Kidney (tissue), 14 donors: ENCODE data around the gene CCDC9. TPM values are rescaled to one million over a fixed set of nuclear protein-coding genes. Genes with fewer than 3 reads are reported as not detected.

Source experiments
- DNase-seq, 5 donors: peaks; one replicate each; pipeline ENCODE4 v3.0.0-alpha.2; 2013 to 2020
- FAIRE-seq: peaks from 2 replicates; lab custom pipeline; 2012; peaks lifted over from hg19 to GRCh38; lab: Jason Lieb, UNC
- H3K27ac ChIP-seq, 2 donors: one replicate each; pipeline ENCODE4 v1.7.0; 2013; ENCODE audit warnings: low read depth in 2 of 2, low read length in 2 of 2, inconsistent platforms in 1 of 2
- H3K27me3 ChIP-seq: one replicate; pipeline ENCODE4 v1.7.1; 2013; ENCODE audit warnings: low read length, inconsistent platforms; ENCODE audit not compliant: control insufficient read depth, insufficient read depth
- H3K36me3 ChIP-seq, 3 donors: one replicate each; pipeline versions ENCODE4 v1.7.0 to v1.7.1; 2013; ENCODE audit warnings: low read length in 3 of 3, control low read depth in 1 of 3, inconsistent platforms in 1 of 3; ENCODE audit not compliant: insufficient read depth in 3 of 3, control insufficient read depth in 2 of 3
- H3K4me1 ChIP-seq, 3 donors: one replicate each; pipeline versions ENCODE4 v1.7.0 to v1.7.1; 2013; ENCODE audit warnings: low read length in 3 of 3, inconsistent platforms in 1 of 3, low read depth in 1 of 3; ENCODE audit not compliant: control insufficient read depth in 2 of 3, insufficient read depth in 2 of 3
- H3K4me3 ChIP-seq, 3 donors: one replicate each; pipeline versions ENCODE4 v1.7.0 to v1.8.1; 2013; ENCODE audit warnings: low read length in 3 of 3, control low read depth in 1 of 3, inconsistent platforms in 1 of 3
- H3K9ac ChIP-seq, 3 donors: one replicate each; pipeline versions ENCODE4 v1.7.0 to v1.7.1; 2013; ENCODE audit warnings: low read length in 3 of 3, control low read depth in 1 of 3, inconsistent platforms in 1 of 3
- H3K9me3 ChIP-seq, 3 donors: one replicate each; pipeline versions ENCODE4 v1.7.0 to v1.7.1; 2013; ENCODE audit warnings: low read length in 3 of 3, control low read depth in 1 of 3, inconsistent platforms in 1 of 3; ENCODE audit not compliant: control insufficient read depth in 2 of 3, insufficient read depth in 1 of 3
- CTCF ChIP-seq: IDR thresholded peaks from 3 replicates; pipeline ENCODE4 v1.5.1; 2012; ENCODE audit warnings: mild to moderate bottlenecking, moderate library complexity, borderline replicate concordance; ENCODE audit not compliant: insufficient read depth; ENCODE audit errors: extremely low read depth
- intact Hi-C: fragments of 100-400 bp; cut with DNase I; formaldehyde crosslinking; loops from one replicate; pipeline ENCODE4 v1.11.1; 2022
- polyA plus RNA-seq: library from polyadenylated mRNA; stranded (reverse); fragments of 350-450 nt; fragmentation: Illumina TruSeq; extraction: RNeasy Lipid Tissue Mini Kit (QIAGEN cat#74804); gene quantifications from one replicate; pipeline ENCODE4 v1.2.3, GENCODE V29; 2014; ENCODE audit warnings: low read depth, low replicate concordance; ENCODE audit not compliant: insufficient read depth
- total RNA-seq: library from RNA; stranded (reverse); fragmentation: NEBNext Ultra II Directional; extraction: Animal tissue kit (Norgen Biotek cat#: 25700); gene quantifications from one replicate; pipeline ENCODE4 v1.2.1, GENCODE V29; 2021
- donor health status: control.
- donor health status: control.
- donor health status: control.
- donor health status: control.
- donor health status: control.
- donor health status: DM: yes; HTN: yes; CAD: no.
- donor health status: Normal renal cell carcinoma (clear cell type).

The CCDC9 gene
- total and polyA plus RNA-seq, 2 donors from 2014 or later = 14.0 to 49.0 TPM

- Histone ChIP-seq H3K36me3 (no peaks in the 10 kb centered on the region), H3K9me3 (no peaks in the 10 kb centered on the region), H3K4me3 (no peak overlapping the region), H3K27me3 (no peaks in the 10 kb centered on the region), H3K9ac (no peak overlapping the region), H3K4me1 (peaks cover 0 to 5% (median 5%) of the 10 kb centered on the region in 3 donors), H3K27ac (no peak overlapping the region)
- no peak for DNase-seq
- intact Hi-C loops = no loop called here
- no peak for TF ChIP-seq CTCF
- FAIRE-seq = no peak
Observed at GRCh38 chr19:47221890-47222289, 34.4 kb upstream of the CCDC9 start.

DNA sequence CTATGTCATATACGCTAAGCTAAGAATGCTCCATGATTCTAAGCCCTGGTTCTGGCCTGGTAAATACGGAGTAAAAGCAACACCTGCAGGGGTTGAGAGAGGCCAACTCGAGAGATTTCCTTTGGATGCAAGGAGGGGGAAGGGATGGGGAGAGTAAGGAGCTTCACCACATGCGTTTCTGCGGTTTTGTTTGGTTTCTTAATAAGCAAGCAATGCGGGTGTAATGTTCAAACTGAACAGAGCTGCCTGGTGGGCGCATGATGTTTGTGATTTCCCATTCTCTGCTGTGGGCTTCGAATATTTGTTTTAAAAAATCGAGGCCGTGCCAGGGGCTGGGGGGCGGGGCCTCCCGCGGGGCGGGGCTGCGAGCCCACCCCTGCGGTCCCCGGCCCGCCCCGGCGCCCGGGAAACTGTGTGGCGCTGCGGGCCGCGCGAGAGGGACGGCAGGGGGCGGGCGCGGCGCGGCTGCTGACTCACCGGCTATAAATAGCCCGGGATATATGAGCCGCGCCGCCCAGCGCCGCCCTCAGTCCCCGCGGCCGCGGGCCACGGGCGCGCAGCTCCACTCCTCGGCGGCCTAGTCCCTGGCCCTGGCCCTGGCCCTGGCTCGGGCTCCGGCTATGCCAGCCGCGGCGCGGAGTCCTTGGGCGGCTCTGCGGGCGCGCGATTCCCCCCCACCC lies 30.4 kb upstream of the CCDC9 start:
- H3K27me3 ChIP-seq = peaks cover 10% of the 10 kb centered on the region
- peak; percentile 90 to 97 (median 94) for DNase-seq
- no peak for FAIRE-seq
- intact Hi-C loops = no loop called here
- no peaks in the 10 kb centered on the region for H3K9me3 ChIP-seq
- H3K36me3 ChIP-seq = no peaks in the 10 kb centered on the region
- peak overlapping the region; percentile 39 to 93 (median 73) for H3K9ac ChIP-seq
- peak; percentile 45 for TF ChIP-seq CTCF
- peaks cover 0 to 29% (median 14%) of the 10 kb centered on the region in 3 donors for H3K4me1 ChIP-seq
- H3K27ac ChIP-seq = peak overlapping the region; percentile 99
- H3K4me3 ChIP-seq = peak overlapping the region; percentile 48 to 64 (median 58)

DNA sequence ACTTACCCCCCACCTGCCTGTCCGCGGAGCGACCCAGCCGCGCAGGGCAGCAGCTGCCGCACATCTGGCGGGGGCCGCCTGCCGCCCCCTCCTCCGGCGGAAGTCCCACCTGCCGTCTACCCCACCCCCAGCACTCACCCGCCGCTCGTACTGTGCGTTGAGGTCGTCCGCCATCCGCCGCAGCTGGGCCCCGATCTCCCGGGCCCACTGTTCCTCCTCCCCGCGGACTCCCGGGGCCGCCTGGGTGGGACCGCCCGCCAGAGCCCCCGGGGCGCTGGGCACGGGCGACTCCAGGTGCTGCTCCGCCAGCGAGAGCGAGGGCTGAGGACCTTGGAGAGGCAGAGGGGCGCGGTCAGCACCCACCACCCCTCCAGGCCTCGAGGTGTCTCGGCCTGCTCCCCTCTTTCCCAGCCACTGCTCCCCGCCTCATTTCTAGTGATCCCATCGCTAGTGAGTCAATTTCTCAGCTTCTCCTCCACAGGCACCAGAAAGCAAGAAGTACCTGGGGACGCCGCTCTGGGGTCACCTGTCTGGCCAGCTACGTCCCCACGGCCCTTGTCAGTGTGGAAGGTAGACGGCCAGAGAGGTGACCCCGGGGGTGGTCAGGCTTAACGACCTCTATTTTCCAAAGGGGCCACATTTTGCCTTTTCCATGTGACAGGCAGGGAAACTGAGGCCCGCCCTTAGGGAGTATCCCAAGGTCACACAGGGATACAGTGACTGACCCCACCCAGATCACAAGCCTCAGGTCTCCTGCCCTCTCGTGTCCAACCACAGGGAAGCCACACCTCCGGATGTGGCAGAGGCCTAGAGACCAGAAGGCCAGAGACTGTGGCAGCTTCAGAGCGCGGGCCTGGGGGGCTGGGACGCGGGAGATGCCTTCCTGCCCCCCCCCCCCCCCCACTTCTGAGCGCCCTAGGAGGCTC lies 29.6 kb upstream of the CCDC9 start:
- Histone ChIP-seq H3K9ac (peak overlapping the region in 2 of 3 donors; percentile 73 to 93), H3K36me3 (no peaks in the 10 kb centered on the region), H3K9me3 (no peaks in the 10 kb centered on the region), H3K4me1 (peaks cover 2 to 33% (median 14%) of the 10 kb centered on the region in 3 donors), H3K27ac (peak overlapping the region; percentile 99), H3K27me3 (peaks cover 10% of the 10 kb centered on the region), H3K4me3 (peak overlapping the region in 2 of 3 donors; percentile 45 to 58)
- no peak for FAIRE-seq
- no peak for TF ChIP-seq CTCF
- peak in 3 of 5 donors; percentile 71 to 95 (median 83) for DNase-seq
- intact Hi-C loops = no loop called here
